NCI-H2196 (cell line): Measurements from ENCODE around the gene SPAG16.
"Not testable (repeated sequence)": the region's sequence is repeated elsewhere in the genome, so short reads cannot be mapped to it uniquely, and the experiment has no call there.

Experiments used
- DNase-seq: peaks from one replicate; lab custom pipeline; 2025; ENCODE audit not compliant: unreplicated experiment; lab: John Stamatoyannopoulos, UW

The SPAG16 gene

GRCh38 chr2:213271947-213272346, 12.3 kb upstream of the SPAG16 start:
- DNase-seq, result no peak

- DNase-seq, result no peak
These were observed 10.1 kb upstream of the SPAG16 start for GRCh38 chr2:213274143-213274542.

- no peak for DNase-seq
These were observed 9.0 kb upstream of the SPAG16 start for GRCh38 chr2:213275265-213275664.

- not testable (repeated sequence) for DNase-seq
These were observed 7.1 kb upstream of the SPAG16 start for GRCh38 chr2:213277134-213277533.

- no peak for DNase-seq
These were observed 5.1 kb upstream of the SPAG16 start for GRCh38 chr2:213279116-213279620.

- DNase-seq, result no peak
These were observed 4.3 kb upstream of the SPAG16 start for GRCh38 chr2:213279971-213280370.

GRCh38 chr2:213281156-213281555, 3.1 kb upstream of the SPAG16 start:
- DNase-seq, result no peak

GRCh38 chr2:213285404-213285803, 1.1 kb downstream of the SPAG16 start:
- DNase-seq, result no peak

GRCh38 chr2:213286161-213286560, 1.9 kb downstream of the SPAG16 start:
- no peak for DNase-seq

- DNase-seq, result no peak
These were observed 4.8 kb downstream of the SPAG16 start for GRCh38 chr2:213288913-213289700.

GRCh38 chr2:213290501-213290900, 6.2 kb downstream of the SPAG16 start:
- no peak for DNase-seq

GRCh38 chr2:213296270-213296669, 12.0 kb downstream of the SPAG16 start:
- DNase-seq, result no peak

GRCh38 chr2:213306316-213306942, 22.2 kb downstream of the SPAG16 start:
- DNase-seq, result peak; percentile 41

- no peak for DNase-seq
These were observed 31.1 kb downstream of the SPAG16 start for GRCh38 chr2:213315168-213315876.

- peak; percentile 53 for DNase-seq
These were observed 31.9 kb downstream of the SPAG16 start for GRCh38 chr2:213316001-213316735.

- DNase-seq, result no peak
These were observed 33.7 kb downstream of the SPAG16 start for GRCh38 chr2:213317929-213318328.

GRCh38 chr2:213320604-213321003, 36.3 kb downstream of the SPAG16 start:
- no peak for DNase-seq

GRCh38 chr2:213336253-213336770, 52.0 kb downstream of the SPAG16 start:
- no peak for DNase-seq

GRCh38 chr2:213353419-213353818, 69.2 kb downstream of the SPAG16 start:
- DNase-seq, result no peak

- no peak for DNase-seq
These were observed 92.4 kb downstream of the SPAG16 start for GRCh38 chr2:213376644-213377043.

GRCh38 chr2:213407027-213407426, 122.8 kb downstream of the SPAG16 start:
- DNase-seq, result not testable (repeated sequence)
